SU-DHL-6 (cell line): Measurements from ENCODE around the gene WNT3.

ENCODE experiments used
- H2AFZ ChIP-seq: fragments of 200-600 bp; sonication (generic); 2 replicates; pipeline ENCODE4 v1.6.1; 2014; ENCODE audit warnings: low read depth, mild to moderate bottlenecking, moderate library complexity, mixed read lengths, antibody characterized with exemption, low read length; ENCODE audit not compliant: severe bottlenecking
- H3F3A ChIP-seq: fragments of 200-600 bp; shearing (Covaris generic); 2 replicates; pipeline ENCODE4 v1.6.0; 2016; ENCODE audit warnings: antibody characterized with exemption, mild to moderate bottlenecking; ENCODE audit not compliant: insufficient read depth
- H3K27ac ChIP-seq: fragments of 200-600 bp; sonication (generic); 2 replicates; pipeline ENCODE4 v1.5.1; 2016; ENCODE audit warnings: low read depth, mild to moderate bottlenecking, low read length, moderate library complexity, mixed read lengths
- H3K27me3 ChIP-seq: fragments of 200-600 bp; sonication (generic), shearing (Covaris generic); 2 replicates; pipeline ENCODE4 v1.6.0; 2014; ENCODE audit warnings: mild to moderate bottlenecking, low read length
- H3K36me3 ChIP-seq: fragments of 200-600 bp; sonication (generic); 2 replicates; pipeline ENCODE4 v1.6.1; 2014; ENCODE audit warnings: mild to moderate bottlenecking, low read length, mixed read lengths
- H3K4me2 ChIP-seq: fragments of 300-600, 200-600 bp; shearing (Covaris generic), sonication (generic); 2 replicates; pipeline ENCODE4 v1.6.0; 2014; ENCODE audit warnings: low read length, low read depth, mild to moderate bottlenecking; ENCODE audit not compliant: poor library complexity, severe bottlenecking
- H3K4me3 ChIP-seq: fragments of 200-600 bp; sonication (generic); 2 replicates; pipeline ENCODE4 v1.5.1; 2014; ENCODE audit warnings: antibody characterized with exemption, low read length, mild to moderate bottlenecking, mixed read lengths; ENCODE audit not compliant: insufficient read depth, poor library complexity, severe bottlenecking
- H3K79me2 ChIP-seq: fragments of 200-600 bp; sonication (generic); 2 replicates; pipeline ENCODE4 v1.6.1; 2014; ENCODE audit warnings: mild to moderate bottlenecking, low read length, moderate library complexity; ENCODE audit not compliant: insufficient read depth
- H3K9ac ChIP-seq: fragments of 200-600 bp; sonication (generic); 2 replicates; pipeline ENCODE4 v1.7.0; 2014; ENCODE audit warnings: mild to moderate bottlenecking, low read length
- H3K9me2 ChIP-seq: fragments of 200-600 bp; sonication (generic); replicated peaks from 2 replicates; pipeline ENCODE4 v1.6.1; 2014; ENCODE audit warnings: low read length; ENCODE audit not compliant: insufficient read depth
- H3K9me3 ChIP-seq: fragments of 200-600 bp; sonication (generic); 2 replicates; pipeline ENCODE4 v1.6.1; 2014; ENCODE audit warnings: low read length, mixed read lengths; ENCODE audit not compliant: insufficient read depth
- H4K20me1 ChIP-seq: fragments of 200-600 bp; sonication (generic); 2 replicates; pipeline ENCODE4 v1.6.1; 2014; ENCODE audit warnings: low read depth, mild to moderate bottlenecking, antibody characterized with exemption, low read length, moderate library complexity, mixed read lengths
- CTCF ChIP-seq: fragments of 200-600 bp; sonication (generic); IDR thresholded peaks from one replicate; pipeline ENCODE4 v1.5.1; 2017; ENCODE audit warnings: antibody characterized with exemption, mild to moderate bottlenecking, low read length, moderate library complexity; ENCODE audit not compliant: insufficient read depth, poor library complexity, severe bottlenecking
- EZH2phosphoT487 ChIP-seq: fragments of 200-600 bp; sonication (generic), shearing (Covaris generic); conservative IDR thresholded peaks from 2 replicates; pipeline ENCODE4 v1.6.1; 2018; ENCODE audit warnings: mild to moderate bottlenecking, antibody characterized with exemption, low read length, moderate library complexity, mixed read lengths

Gene WNT3

GRCh38 chr17:46810837-46811236 is 7.7 kb downstream of the WNT3 start:
- Histone ChIP-seq H3K27me3 (no peaks in the 10 kb centered on the region), H3K27ac (no peak overlapping the region), H3K36me3 (no peaks in the 10 kb centered on the region), H2AFZ (no peak overlapping the region), H3K9me2 (no peaks in the 10 kb centered on the region), H3K4me2 (no peak overlapping the region), H3K9ac (no peak overlapping the region), H3K79me2 (no peaks in the 10 kb centered on the region), H3F3A (no peaks in the 10 kb centered on the region), H3K9me3 (no peaks in the 10 kb centered on the region), H4K20me1 (no peaks in the 10 kb centered on the region), H3K4me3 (no peak overlapping the region)
- TF ChIP-seq EZH2phosphoT487 (no peak), CTCF (no peak)

GRCh38 chr17:46809110-46809571 is 9.4 kb downstream of the WNT3 start:
- no peak overlapping the region for H3K27ac ChIP-seq

GRCh38 chr17:46805771-46806170 is 12.7 kb downstream of the WNT3 start:
- H3F3A ChIP-seq, result no peaks in the 10 kb centered on the region

More at GRCh38 chr17:46809110-46809571, 9.4 kb downstream of the WNT3 start:
- Histone ChIP-seq H3F3A (no peaks in the 10 kb centered on the region), H3K9me3 (no peaks in the 10 kb centered on the region), H3K4me2 (no peak overlapping the region), H3K4me3 (no peak overlapping the region), H2AFZ (no peak overlapping the region), H4K20me1 (no peaks in the 10 kb centered on the region), H3K79me2 (no peaks in the 10 kb centered on the region), H3K9ac (no peak overlapping the region), H3K27me3 (no peaks in the 10 kb centered on the region), H3K9me2 (no peaks in the 10 kb centered on the region), H3K36me3 (no peaks in the 10 kb centered on the region)
- no peak for TF ChIP-seq EZH2phosphoT487
- TF ChIP-seq CTCF, result no peak

More at GRCh38 chr17:46805771-46806170, 12.7 kb downstream of the WNT3 start:
- H3K36me3 ChIP-seq, result no peaks in the 10 kb centered on the region
- H2AFZ ChIP-seq, result no peak overlapping the region
- H3K9ac ChIP-seq, result no peak overlapping the region
- no peaks in the 10 kb centered on the region for H3K27me3 ChIP-seq
- no peak overlapping the region for H3K27ac ChIP-seq
- H3K9me2 ChIP-seq, result no peaks in the 10 kb centered on the region
- no peak overlapping the region for H3K4me2 ChIP-seq
- H3K4me3 ChIP-seq, result no peak overlapping the region
- no peaks in the 10 kb centered on the region for H3K79me2 ChIP-seq
- no peaks in the 10 kb centered on the region for H4K20me1 ChIP-seq
- TF ChIP-seq CTCF (no peak), EZH2phosphoT487 (no peak)
- H3K9me3 ChIP-seq, result no peaks in the 10 kb centered on the region
